WTC11 (cell line): ENCODE measurements around the gene IFFO2. TPM values are rescaled to one million over a fixed set of nuclear protein-coding genes. Genes with fewer than 3 reads are reported as not detected.

Experiments used
- ATAC-seq: fragments of 200-7000 bp; cut with Tn5 transposase; 2 replicates; pipeline ENCODE4 v1.10.0; 2021; ENCODE audit warnings: mild to moderate bottlenecking, moderate library complexity
- CTCF ChIA-PET: fragments of 300-600 bp; sonication (Branson Sonifier 250); formaldehyde crosslinking; loops from one replicate; lab custom pipeline; 2021; ENCODE audit warnings: antibody characterized with exemption; lab: Charles Lee
- POLR2A ChIA-PET: fragments of 350-600 bp; sonication (Branson Sonifier 250); formaldehyde crosslinking; loops from one replicate; lab custom pipeline; 2021; ENCODE audit warnings: antibody characterized with exemption; lab: Charles Lee
- DNase-seq: peaks from one replicate; pipeline ENCODE4 v3.0.0; 2021; ENCODE audit warnings: low spot score
- H3K27ac Mint-ChIP-seq: 2 replicates; pipeline ENCODE4 v1.8.0; 2021; ENCODE audit warnings: mixed read lengths
- H3K27me3 Mint-ChIP-seq: 2 replicates; pipeline ENCODE4 v1.8.0; 2021; ENCODE audit warnings: low read depth, mild to moderate bottlenecking, moderate library complexity, mixed read lengths
- H3K36me3 Mint-ChIP-seq: 2 replicates; pipeline ENCODE4 v1.8.0; 2021; ENCODE audit warnings: mixed read lengths
- H3K4me1 Mint-ChIP-seq: 2 replicates; pipeline ENCODE4 v1.8.0; 2022; ENCODE audit warnings: mixed read lengths
- H3K4me3 Mint-ChIP-seq: 2 replicates; pipeline ENCODE4 v1.8.0; 2021; ENCODE audit warnings: mild to moderate bottlenecking, moderate library complexity, mixed read lengths
- H3K9me3 Mint-ChIP-seq: 2 replicates; pipeline ENCODE4 v1.8.0; 2021; ENCODE audit warnings: mixed read lengths
- ATF1 ChIP-seq: sonication (generic); formaldehyde crosslinking; IDR thresholded peaks from 2 replicates; pipeline ENCODE4 v1.8.1; 2023; ENCODE audit warnings: mild to moderate bottlenecking, moderate library complexity, missing genetic modification reagents
- ATF6 ChIP-seq: sonication (generic); formaldehyde crosslinking; IDR thresholded peaks from 2 replicates; pipeline ENCODE4 v1.8.1; 2023; ENCODE audit warnings: mild to moderate bottlenecking, missing genetic modification reagents
- CBFB ChIP-seq: sonication (generic); formaldehyde crosslinking; IDR thresholded peaks from 2 replicates; pipeline ENCODE4 v1.8.1; 2022; ENCODE audit warnings: mild to moderate bottlenecking, low read depth, missing genetic modification reagents
- CDX4 ChIP-seq: fragments of 250-450 bp; sonication (Bioruptor Pico); IDR thresholded peaks from 2 replicates; pipeline ENCODE4 v1.9.0; 2021; ENCODE audit warnings: moderate library complexity, mild to moderate bottlenecking, inconsistent platforms, borderline replicate concordance
- CREB1 ChIP-seq: sonication (generic); formaldehyde crosslinking; IDR thresholded peaks from 2 replicates; pipeline ENCODE4 v1.8.0; 2023; ENCODE audit warnings: mild to moderate bottlenecking, missing genetic modification reagents
- EMX1 ChIP-seq: fragments of 250-450 bp; sonication (Bioruptor Pico); IDR thresholded peaks from 2 replicates; pipeline ENCODE4 v1.8.0; 2021; ENCODE audit warnings: mild to moderate bottlenecking
- ETV6 ChIP-seq: sonication (generic); formaldehyde crosslinking; IDR thresholded peaks from 2 replicates; pipeline ENCODE4 v1.8.1; 2022; ENCODE audit warnings: mild to moderate bottlenecking, missing genetic modification reagents
- FOXJ3 ChIP-seq: sonication (generic); formaldehyde crosslinking; IDR thresholded peaks from 2 replicates; pipeline ENCODE4 v1.9.0; 2021; ENCODE audit warnings: missing genetic modification reagents, mild to moderate bottlenecking, borderline replicate concordance
- GRHL2 ChIP-seq: fragments of 250-450 bp; sonication (Bioruptor Pico); IDR thresholded peaks from 2 replicates; pipeline ENCODE4 v1.8.0; 2022; ENCODE audit warnings: mild to moderate bottlenecking, moderate library complexity; ENCODE audit not compliant: insufficient replicate concordance, severe bottlenecking
- MYBL2 ChIP-seq: sonication (generic); formaldehyde crosslinking; IDR thresholded peaks from 2 replicates; pipeline ENCODE4 v1.8.1; 2023; ENCODE audit warnings: mild to moderate bottlenecking, moderate library complexity, missing genetic modification reagents
- NFATC4 ChIP-seq: fragments of 250-450 bp; sonication (Bioruptor Pico); IDR thresholded peaks from 2 replicates; pipeline ENCODE4 v1.9.0; 2021; ENCODE audit warnings: mild to moderate bottlenecking
- NFE2L1 ChIP-seq: sonication (generic); formaldehyde crosslinking; IDR thresholded peaks from 2 replicates; pipeline ENCODE4 v1.8.1; 2023; ENCODE audit warnings: missing genetic modification reagents
- OVOL2 ChIP-seq: fragments of 250-450 bp; sonication (Bioruptor Pico); IDR thresholded peaks from 2 replicates; pipeline ENCODE4 v1.9.0; 2021; ENCODE audit warnings: mild to moderate bottlenecking, borderline replicate concordance
- RORB ChIP-seq: fragments of 250-450 bp; sonication (Bioruptor Pico); IDR thresholded peaks from 2 replicates; pipeline ENCODE4 v1.9.0; 2021; ENCODE audit warnings: mild to moderate bottlenecking
- SMAD3 ChIP-seq: sonication (generic); formaldehyde crosslinking; IDR thresholded peaks from 2 replicates; pipeline ENCODE4 v1.8.0; 2022; ENCODE audit warnings: missing genetic modification reagents, mild to moderate bottlenecking, borderline replicate concordance
- SOX15 ChIP-seq: fragments of 250-450 bp; sonication (Bioruptor Pico); IDR thresholded peaks from 2 replicates; pipeline ENCODE4 v1.9.0; 2021; ENCODE audit warnings: mild to moderate bottlenecking
- TEAD1 ChIP-seq: sonication (generic); formaldehyde crosslinking; IDR thresholded peaks from 2 replicates; pipeline ENCODE4 v1.8.0; 2022; ENCODE audit warnings: mild to moderate bottlenecking, missing genetic modification reagents
- TEAD4 ChIP-seq: sonication (generic); formaldehyde crosslinking; IDR thresholded peaks from 2 replicates; pipeline ENCODE4 v1.8.0; 2022; ENCODE audit warnings: mild to moderate bottlenecking, missing genetic modification reagents
- TP53 ChIP-seq: sonication (generic); formaldehyde crosslinking; IDR thresholded peaks from 2 replicates; pipeline ENCODE4 v1.8.1; 2023; ENCODE audit warnings: mild to moderate bottlenecking, missing genetic modification reagents
- ZNF219 ChIP-seq: sonication (generic); formaldehyde crosslinking; IDR thresholded peaks from 2 replicates; pipeline ENCODE4 v1.8.0; 2023; ENCODE audit warnings: missing genetic modification reagents, mild to moderate bottlenecking, borderline replicate concordance
- ZNF416 ChIP-seq: fragments of 250-450 bp; sonication (Bioruptor Pico); IDR thresholded peaks from 2 replicates; pipeline ENCODE4 v1.9.0; 2021; ENCODE audit warnings: mild to moderate bottlenecking, inconsistent platforms
- total RNA-seq: library from RNA; stranded (reverse); gene quantifications from 3 replicates; pipeline ENCODE4 v1.2.3, GENCODE V29; 2021
- TF ChIP-seq, protein P1 (sequence below): sonication (generic); formaldehyde crosslinking; IDR thresholded peaks from 2 replicates; pipeline ENCODE4 v1.8.0; 2022; ENCODE audit warnings: mild to moderate bottlenecking, missing genetic modification reagents
- TF ChIP-seq, protein P2 (sequence below): sonication (generic); formaldehyde crosslinking; IDR thresholded peaks from 2 replicates; pipeline ENCODE4 v1.8.1; 2023; ENCODE audit warnings: mild to moderate bottlenecking, moderate library complexity, missing genetic modification reagents

Gene IFFO2
- total RNA-seq, 1 experiment from 2014 or later, result 8.1 TPM

GRCh38 chr1:18948048-18948912 lies 8.2 kb downstream of the IFFO2 start:
- TF ChIP-seq ATF1, result no peak
- no peak for TF ChIP-seq MYBL2 (CRISPR knock-in tag)
- TF ChIP-seq ZNF416 (CRISPR knock-in tag), result no peak
- no peak for TF ChIP-seq SMAD3 (CRISPR knock-in tag)
- no peak for TF ChIP-seq RORB (CRISPR knock-in tag)
- TF ChIP-seq FOXJ3, result no peak
- no peak for TF ChIP-seq EMX1 (CRISPR knock-in tag)
- no peak for TF ChIP-seq TEAD1 (CRISPR knock-in tag)
- no peaks in the 10 kb centered on the region for H3K27me3 Mint-ChIP-seq
- no peaks in the 10 kb centered on the region for H3K36me3 Mint-ChIP-seq
- no peak for DNase-seq
- ChIA-PET POLR2A (no interaction called here), CTCF (interaction anchor here (3.3 to 3.5 kb wide), 2 partner anchors 35 to 41 kb away, joined by 24 to 37 read pairs; no protein-coding TSS in a partner anchor)
- no peaks in the 10 kb centered on the region for H3K9me3 Mint-ChIP-seq
- peaks cover 39% of the 10 kb centered on the region for H3K4me1 Mint-ChIP-seq
- no peak for ATAC-seq
- H3K27ac Mint-ChIP-seq, result 0 out of 2 replicates have a peak overlapping the region, but pooled peaks have one; percentile 36
- no peak overlapping the region for H3K4me3 Mint-ChIP-seq

DNA sequence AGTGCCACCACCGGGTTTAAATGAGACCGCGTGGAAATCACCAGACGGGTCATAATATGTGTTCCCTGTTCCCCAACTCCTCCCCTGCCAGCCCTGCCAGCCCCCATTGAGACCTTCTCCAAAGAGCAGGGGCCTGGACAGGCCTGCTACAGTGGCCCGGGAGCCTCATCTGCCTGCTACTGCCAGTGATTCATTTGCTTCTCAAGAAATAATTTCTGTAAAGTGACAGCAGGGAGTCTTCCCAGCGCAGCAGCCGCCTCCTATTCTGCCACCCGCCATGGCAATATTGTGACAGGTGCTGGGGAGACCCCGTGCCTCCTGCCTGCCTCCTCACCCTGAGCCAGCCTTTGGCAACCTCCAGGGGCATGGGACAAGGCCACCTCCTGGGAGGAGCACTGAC lies 8.9 kb downstream of the IFFO2 start:
- TF ChIP-seq SOX15 (CRISPR knock-in tag), result no peak
- no peak for TF ChIP-seq OVOL2 (CRISPR knock-in tag)
- TF ChIP-seq TP53 (CRISPR knock-in tag), result no peak
- TF ChIP-seq, protein P1, sequence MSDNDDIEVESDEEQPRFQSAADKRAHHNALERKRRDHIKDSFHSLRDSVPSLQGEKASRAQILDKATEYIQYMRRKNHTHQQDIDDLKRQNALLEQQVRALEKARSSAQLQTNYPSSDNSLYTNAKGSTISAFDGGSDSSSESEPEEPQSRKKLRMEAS, result no peak
- TF ChIP-seq ZNF416 (CRISPR knock-in tag), result no peak
- no peak for TF ChIP-seq ATF6 (CRISPR knock-in tag)
- TF ChIP-seq, all 79 proteins: peak for 0
- no peak for DNase-seq
- Mint-ChIP-seq H3K27ac (no peak overlapping the region), H3K4me1 (peaks cover 39% of the 10 kb centered on the region), H3K4me3 (no peak overlapping the region), H3K36me3 (no peaks in the 10 kb centered on the region), H3K27me3 (no peaks in the 10 kb centered on the region), H3K9me3 (no peaks in the 10 kb centered on the region)
- no peak for ATAC-seq
- CTCF ChIA-PET, result interaction anchor here (2.7 kb wide), 1 partner anchor 9 kb away, joined by 13 read pairs; the partner anchor contains the start of gene IFFO2
- POLR2A ChIA-PET, result interaction anchor here (0.6 kb wide), 1 partner anchor 9 kb away, joined by 3 read pairs; the partner anchor contains the start of gene IFFO2

- no peaks in the 10 kb centered on the region for H3K36me3 Mint-ChIP-seq
- no peak overlapping the region for H3K4me3 Mint-ChIP-seq
- ChIA-PET POLR2A (interaction anchor here (0.6 to 1.2 kb wide), 2 partner anchors 9 to 10 kb away, joined by 3 to 5 read pairs; partner anchors contain the start of gene IFFO2), CTCF (interaction anchor here (2.2 to 12.0 kb wide), 3 partner anchors 9 to 40 kb away, joined by 13 to 107 read pairs (median 19); partner anchors contain the start of gene IFFO2)
- H3K27ac Mint-ChIP-seq, result peak overlapping the region; percentile 22; the same call in 1 of the 2 replicates
- no peak for ATAC-seq
- H3K27me3 Mint-ChIP-seq, result no peaks in the 10 kb centered on the region
- H3K9me3 Mint-ChIP-seq, result no peaks in the 10 kb centered on the region
- DNase-seq, result no peak
- H3K4me1 Mint-ChIP-seq, result peaks cover 46% of the 10 kb centered on the region
- TF ChIP-seq ZNF219, result no peak
- TF ChIP-seq CREB1 (CRISPR knock-in tag), result no peak
- TF ChIP-seq, protein P2, sequence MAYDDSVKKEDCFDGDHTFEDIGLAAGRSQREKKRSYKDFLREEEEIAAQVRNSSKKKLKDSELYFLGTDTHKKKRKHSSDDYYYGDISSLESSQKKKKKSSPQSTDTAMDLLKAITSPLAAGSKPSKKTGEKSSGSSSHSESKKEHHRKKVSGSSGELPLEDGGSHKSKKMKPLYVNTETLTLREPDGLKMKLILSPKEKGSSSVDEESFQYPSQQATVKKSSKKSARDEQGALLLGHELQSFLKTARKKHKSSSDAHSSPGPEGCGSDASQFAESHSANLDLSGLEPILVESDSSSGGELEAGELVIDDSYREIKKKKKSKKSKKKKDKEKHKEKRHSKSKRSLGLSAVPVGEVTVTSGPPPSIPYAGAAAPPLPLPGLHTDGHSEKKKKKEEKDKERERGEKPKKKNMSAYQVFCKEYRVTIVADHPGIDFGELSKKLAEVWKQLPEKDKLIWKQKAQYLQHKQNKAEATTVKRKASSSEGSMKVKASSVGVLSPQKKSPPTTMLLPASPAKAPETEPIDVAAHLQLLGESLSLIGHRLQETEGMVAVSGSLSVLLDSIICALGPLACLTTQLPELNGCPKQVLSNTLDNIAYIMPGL (CRISPR knock-in tag), result no peak
- TF ChIP-seq TEAD4 (CRISPR knock-in tag), result no peak
- no peak for TF ChIP-seq CBFB (CRISPR knock-in tag)
- no peak for TF ChIP-seq SMAD3 (CRISPR knock-in tag)
- TF ChIP-seq GRHL2 (CRISPR knock-in tag), result no peak
- no peak for TF ChIP-seq SOX15 (CRISPR knock-in tag)
- no peak for TF ChIP-seq EMX1 (CRISPR knock-in tag)
- no peak for TF ChIP-seq NFATC4 (CRISPR knock-in tag)
- TF ChIP-seq NFE2L1 (CRISPR knock-in tag), result no peak
- TF ChIP-seq CDX4 (CRISPR knock-in tag), result no peak
- no peak for TF ChIP-seq ETV6 (CRISPR knock-in tag)
Measured at GRCh38 chr1:18946550-18947381, 9.7 kb downstream of the IFFO2 start.
